NCI-H146 treated with DMSO at 0.1 percent for 48 hours (cell line): ENCODE data around the gene CYBA.
A peak's percentile ranks its signal among the peaks of the same experiment; 100 is the strongest.

Experiments used
- DNase-seq: peaks from one replicate; lab custom pipeline; 2025; ENCODE audit not compliant: unreplicated experiment; lab: John Stamatoyannopoulos, UW

Gene CYBA

DNA sequence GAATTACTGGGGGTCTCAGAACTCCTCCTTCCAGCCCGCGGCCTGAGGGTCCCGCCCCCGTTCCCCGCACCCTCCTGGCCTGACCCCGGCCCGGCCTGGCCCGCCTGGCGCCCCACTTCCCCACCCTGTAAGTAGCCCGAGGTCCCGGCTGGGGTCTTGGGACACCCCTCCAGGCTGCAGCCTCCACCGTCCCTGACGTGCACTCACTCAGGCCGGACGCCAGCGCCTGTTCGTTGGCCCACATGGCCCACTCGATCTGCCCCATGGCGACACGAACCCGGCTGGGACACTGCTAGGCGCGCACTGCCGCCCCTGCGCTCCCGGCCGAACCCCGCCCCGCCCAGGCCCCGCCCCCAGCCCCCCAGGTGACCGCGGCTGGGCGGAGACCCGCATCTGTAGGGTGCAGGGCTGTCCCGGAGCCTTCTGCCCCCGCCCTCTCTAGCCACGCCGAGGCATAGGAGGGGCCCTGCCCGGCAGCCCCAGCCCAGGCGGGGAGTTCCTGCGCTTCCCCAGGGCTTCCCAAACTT lies at the start of gene CYBA:
Gene CYBA, minus strand, starts transcription at position 305 of the 527 bp plus-strand sequence. Its CDS starts 40 bp downstream, at position 265.
- DNase-seq: no peak

DNA sequence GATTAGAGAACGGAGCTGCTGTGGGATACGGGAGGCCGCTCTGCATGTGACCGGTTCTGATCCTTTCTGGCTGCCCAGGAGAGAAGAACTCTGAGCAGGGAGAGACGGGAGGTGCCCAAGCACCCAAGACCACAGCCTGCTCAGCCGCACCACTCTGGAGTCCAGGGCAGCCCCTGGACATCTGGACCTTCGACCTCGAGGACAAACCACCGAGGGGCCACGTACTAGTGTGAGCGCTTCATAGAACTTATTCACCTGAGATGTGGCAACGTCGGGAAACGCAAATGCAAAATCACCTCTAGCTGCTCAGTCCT lies 49.4 kb upstream of the CYBA start:
- DNase-seq: no peak

DNA sequence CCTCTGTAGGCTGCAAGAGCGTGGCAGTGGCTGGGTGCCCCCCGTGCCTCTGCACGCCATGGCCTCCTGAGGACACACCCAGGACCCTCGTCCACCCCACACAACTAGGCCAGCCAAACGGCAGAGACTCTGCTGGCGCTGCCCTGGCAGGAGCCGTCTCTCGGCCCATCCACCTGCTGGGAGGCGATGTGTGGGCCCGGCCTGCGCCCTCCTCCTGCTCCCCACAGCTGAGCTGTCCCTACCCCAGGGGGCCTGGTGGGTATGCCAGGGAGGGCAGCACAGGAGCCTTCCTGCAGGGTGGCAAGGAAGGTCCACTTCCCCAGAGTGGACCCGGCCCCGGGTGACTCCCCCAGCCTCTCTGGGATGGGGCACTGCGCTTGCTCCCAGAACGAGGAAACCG lies 48.3 kb upstream of the CYBA start:
- DNase-seq: no peak

DNA sequence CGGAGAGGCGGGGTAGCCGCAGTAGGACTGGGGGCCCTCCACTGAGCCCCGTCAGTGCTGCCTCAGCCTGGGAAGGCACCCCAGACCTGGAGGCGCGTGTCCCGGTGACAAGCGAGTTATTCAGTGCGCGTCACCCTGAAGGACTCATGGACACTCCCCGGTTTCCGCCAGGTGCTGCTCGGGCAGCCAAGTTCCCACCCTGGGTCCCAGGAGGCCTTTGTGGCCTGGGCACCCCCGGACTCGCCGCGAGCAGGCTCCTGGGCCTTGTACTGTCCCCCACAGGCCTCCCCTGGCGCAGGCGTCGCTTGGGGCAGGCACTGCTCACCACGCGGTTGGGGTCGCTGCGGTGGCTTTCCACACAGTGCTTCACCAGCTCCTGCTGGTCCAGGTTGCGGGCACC lies 47.8 kb upstream of the CYBA start:
- no peak for DNase-seq

DNA sequence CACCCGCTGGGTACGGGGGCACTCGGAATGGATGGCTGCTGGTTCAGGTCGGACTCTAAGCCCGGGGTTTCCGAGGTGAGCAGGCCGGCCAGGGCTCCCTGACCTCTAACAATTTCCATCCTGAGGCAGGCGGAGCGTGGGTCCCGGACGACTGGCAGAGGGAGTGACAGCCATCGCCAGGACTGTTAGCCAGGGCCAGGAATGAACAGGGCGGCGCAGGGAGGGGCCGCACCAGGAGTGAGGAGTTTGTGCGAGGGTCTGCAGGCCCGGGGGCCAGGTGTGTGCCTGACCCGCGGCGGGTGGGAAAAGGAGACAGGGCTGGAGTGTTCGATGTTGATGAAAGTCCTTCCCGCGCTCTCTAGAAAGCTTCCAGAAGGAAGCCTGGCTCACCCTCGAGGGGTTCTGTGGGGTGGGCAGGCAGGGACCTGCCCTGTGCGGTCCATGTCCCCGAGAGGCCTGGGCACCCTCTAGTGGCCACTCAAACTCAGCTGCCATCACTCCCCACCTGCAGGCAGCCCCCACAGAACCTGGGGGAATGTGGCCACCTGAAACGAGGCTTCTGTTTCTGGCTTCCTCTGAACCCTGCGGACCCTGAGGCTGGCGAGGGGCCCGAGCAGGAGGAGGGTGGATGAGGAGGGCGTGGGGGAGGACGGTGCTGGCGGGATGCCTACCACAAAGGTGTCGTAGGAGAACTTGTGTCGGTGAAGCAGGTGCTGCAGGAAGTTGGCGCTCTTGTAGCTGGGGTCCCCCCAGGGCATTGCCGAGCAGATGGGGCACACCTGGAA lies 47.2 kb upstream of the CYBA start:
- DNase-seq: no peak

DNA sequence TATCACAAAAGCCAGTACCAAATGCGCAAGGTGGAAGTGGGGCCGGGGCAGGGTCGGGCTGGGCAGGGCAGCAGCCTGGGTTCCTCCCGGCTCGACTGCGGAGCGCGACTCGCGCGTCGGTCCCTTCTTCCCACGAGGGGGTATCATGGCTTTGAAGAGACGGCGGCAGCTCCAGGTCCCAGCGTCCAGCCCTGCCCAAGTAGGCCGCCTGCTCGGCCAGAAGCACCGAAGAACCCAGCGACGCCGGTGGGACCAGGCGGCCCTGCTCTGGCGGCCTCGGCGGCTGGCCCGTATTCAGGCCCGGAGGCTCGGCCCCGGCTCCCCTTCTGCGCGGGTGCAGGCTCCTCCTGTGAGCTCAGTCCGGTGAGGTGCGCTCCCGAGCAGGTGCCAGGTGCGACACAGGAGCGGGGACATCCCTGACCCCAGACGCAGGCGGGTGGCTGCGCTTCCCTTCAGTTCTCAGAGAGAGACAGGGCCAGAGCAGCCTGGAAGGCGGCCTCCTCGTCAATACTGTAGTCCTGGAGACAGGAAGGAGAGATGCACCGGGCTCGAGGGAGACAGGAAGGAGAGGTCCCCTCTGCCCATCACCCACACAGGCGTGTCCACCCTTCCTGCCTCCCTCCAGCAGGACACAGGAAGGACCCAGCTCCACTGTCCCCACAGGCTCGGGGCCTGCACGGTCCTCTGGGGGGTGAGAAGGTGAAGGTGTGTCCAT lies 46.4 kb upstream of the CYBA start:
- DNase-seq: no peak

DNA sequence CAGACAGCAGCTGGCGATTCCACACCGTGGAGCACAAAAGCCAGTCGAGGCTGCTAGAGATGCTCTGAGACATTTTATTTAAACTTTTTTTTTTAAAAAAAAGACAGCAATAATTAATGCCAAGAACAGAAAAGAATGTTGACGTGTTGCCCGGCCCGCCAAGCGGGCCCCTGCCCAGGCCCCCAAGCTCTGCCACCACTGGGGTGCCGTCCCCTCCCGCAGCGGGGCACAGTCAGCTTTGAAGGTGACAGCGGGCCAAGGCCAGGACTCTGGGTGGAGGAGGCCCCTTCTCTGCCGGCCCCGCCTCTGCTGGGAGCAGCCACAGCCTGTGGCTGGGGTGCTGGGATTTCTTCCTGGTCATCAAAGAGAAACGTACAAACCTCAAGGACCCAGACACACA lies 45.6 kb upstream of the CYBA start:
- DNase-seq: no peak

DNA sequence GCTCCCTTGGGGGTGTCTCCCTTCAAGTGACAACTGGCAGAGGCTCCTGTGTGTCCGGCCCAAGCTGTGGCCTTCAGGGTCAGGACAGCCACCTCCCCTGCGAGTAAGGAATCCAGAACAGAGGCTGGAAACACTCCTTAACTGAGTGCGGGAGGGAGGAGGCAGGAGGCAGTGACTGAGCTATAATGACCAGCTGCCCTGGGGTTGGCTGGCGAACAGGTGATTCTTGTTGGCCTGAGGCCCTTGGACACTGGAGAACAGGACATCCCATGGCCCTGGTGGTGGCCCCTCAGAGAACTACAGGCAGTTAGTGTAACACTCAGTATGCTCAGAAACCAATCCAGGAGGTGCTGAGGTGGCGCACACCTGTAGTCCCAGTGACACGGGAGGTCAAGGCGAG lies 44.9 kb upstream of the CYBA start:
- no peak for DNase-seq

DNA sequence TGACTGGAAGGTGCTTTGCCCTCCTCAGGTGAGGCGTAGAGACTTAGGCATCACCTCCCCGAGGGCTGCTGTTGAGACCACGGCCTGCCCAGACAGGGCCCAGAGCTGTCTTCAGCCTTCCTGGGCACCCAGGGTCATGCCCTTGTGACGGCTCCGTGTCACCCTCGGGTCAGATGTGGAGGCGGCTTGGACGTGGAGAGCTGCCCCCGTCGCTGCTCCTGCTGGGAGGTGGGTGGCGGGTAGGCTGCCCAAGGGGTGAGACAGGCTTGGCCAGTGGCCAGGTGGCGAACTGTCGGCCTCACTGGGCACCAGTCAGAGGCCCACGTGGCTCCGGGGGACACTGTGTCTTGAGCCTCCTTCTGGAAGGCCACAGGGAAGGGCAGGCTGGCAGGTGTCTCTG lies 44.4 kb upstream of the CYBA start:
- no peak for DNase-seq

DNA sequence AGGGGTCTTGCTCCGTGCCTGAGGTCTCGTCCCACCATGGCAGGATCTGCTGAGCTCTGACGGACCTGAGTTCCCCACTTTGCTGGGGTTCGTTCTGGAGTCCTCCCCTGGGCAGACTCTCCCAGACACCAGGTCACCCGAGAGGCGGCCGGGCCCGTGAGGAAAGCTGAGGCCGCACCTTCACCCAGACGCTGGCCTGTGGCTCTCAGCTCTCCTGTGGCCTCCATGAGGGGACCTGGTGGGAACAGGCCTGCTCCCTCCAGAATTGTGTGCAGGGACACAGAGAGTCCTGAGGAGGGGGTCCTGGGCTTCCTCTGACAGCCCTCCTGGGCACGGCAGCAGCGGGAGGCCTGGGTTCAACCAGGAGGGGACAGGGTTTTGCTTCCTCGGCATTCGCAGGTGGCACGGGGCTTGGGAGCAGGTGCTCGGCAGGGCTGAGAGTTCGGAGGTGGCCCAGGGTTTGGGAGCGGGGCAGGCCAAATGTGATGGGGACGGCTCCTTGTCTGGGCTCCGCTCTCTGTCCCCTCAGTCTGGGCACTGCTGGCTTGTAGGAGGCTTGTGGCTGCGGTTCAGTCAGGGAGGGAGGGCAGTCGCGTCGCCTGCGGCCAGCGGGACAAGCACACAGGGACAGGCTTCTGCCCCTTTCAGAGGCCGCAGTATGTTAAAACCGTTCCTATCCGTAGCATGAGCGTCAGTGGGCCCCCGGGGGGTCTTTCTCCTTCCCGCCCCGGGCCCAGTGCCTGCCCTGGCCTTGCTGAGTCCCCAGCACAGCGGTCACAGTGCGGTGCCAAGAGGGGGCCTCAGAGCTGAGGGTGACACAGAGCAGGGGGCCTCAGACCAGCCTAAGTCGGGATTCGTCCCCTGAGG lies 43.6 kb upstream of the CYBA start:
- DNase-seq: no peak

DNA sequence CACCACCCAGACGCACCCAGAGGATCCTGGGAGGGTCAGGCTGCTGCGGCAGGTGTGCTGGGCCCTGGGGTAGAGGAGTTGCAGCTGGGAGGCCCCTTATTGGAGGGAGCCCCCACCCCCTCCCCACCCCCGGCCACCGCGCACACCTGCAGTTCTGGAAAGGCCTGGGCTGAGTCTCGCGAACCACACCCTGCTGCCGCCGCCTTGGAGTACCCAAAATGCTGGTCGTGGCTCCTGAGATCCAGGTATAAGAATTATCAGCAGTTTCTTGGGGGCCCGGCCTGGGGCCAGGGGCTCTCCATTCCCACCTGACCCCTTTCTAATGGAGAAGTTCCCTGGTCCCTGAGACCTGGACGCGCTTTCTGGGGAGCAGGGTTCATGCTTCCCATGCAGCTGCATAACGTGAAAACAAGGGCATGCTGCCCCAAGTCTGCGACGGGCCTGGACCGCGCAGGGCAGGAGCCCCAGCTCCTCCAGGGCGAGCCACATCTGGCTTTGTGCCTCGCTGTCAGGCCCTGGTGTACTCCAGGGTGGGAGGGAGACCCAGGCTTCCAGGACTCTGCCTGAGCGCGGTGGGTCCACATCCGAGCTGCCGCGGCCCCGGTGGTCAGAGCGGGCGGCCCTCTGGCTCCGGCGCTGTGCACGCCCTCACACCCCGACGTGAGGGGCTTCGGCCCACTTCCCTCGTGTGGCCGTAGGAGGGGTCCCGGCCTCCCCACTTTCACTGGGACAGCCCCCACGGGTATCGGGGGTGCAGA lies 42.7 kb upstream of the CYBA start:
- DNase-seq: no peak

DNA sequence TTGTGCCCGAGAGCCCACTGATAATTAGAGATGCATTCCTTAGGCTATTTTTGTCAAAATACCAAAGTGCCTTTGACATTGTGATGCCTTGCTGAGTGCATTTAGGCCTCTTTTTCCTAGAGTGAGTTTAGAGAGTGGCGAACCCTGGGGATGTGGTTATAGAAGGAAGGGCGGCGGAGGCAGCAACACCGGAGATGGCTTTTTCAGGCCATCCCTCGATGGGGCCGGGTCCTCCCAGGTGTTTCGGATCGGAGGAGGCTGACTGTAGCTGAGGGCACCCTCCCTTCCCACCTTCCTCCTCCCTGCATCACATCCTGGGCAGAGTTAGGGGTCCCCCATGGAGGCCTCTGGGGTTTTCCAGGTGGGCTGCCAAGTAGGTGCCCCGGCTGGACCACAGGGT lies 42.0 kb upstream of the CYBA start:
- no peak for DNase-seq

DNA sequence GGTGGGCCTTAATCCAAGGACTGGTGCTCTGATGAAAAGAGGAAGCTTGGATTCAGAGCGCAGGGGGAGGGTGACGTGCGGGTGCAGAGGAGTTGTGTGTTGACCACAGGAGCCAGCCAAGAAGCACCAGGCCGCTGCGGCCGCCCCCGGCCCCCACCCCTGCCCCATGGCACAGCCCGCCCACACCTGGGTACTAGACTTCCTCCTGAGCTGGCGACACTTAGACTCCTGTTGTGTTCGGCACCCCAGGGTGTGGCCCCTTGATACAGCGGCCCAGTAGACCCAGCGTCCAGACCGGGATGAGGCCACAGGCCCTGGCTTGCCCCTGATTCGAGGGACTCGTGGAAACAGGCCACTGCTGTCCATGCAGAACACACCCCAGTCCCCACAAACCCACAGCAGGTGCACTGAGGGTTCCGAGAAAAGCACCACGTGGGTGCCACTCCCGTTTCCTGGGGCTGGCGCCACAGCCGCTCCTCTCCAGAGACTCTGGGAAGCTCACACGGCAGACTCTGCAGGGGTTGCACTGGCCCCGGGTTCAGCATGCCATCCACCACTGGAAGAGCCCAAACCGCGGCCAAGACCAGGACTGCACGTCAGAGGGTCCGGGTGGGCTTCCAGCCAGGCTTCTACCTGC lies 41.2 kb upstream of the CYBA start:
- no peak for DNase-seq

DNA sequence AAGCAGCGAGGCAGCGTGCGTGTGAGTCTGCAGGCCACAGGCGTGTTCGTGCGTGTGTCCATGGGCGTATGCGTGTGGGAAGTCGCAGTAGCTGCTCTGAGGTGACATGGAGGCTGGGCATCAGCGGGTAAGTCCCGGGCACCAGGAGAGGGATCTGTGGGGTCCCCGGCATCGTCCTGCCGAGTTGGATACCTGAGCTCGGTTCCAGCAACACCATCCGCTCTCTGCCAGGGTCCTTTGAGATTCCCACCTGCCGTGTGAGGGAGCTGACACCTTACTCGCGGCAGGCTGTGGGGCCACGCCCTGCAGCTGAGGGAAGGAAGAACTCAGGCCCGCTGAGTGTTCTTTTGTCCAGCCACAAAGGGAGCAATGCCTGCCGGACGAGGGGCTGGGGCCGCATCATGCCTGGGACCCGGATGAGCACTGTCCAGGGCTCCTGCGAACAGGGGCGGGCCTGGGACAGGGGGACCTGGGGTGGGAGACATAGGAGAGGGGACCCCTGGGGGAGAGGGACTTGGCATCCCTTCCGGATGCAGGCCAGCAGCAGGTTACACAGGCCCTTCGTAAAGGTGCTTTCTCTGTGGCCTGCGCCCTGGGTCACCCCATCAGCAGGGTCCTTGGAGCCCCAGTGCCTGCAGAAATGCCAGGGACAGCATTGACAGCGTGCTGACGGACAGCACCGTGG lies 40.4 kb upstream of the CYBA start:
- no peak for DNase-seq

DNA sequence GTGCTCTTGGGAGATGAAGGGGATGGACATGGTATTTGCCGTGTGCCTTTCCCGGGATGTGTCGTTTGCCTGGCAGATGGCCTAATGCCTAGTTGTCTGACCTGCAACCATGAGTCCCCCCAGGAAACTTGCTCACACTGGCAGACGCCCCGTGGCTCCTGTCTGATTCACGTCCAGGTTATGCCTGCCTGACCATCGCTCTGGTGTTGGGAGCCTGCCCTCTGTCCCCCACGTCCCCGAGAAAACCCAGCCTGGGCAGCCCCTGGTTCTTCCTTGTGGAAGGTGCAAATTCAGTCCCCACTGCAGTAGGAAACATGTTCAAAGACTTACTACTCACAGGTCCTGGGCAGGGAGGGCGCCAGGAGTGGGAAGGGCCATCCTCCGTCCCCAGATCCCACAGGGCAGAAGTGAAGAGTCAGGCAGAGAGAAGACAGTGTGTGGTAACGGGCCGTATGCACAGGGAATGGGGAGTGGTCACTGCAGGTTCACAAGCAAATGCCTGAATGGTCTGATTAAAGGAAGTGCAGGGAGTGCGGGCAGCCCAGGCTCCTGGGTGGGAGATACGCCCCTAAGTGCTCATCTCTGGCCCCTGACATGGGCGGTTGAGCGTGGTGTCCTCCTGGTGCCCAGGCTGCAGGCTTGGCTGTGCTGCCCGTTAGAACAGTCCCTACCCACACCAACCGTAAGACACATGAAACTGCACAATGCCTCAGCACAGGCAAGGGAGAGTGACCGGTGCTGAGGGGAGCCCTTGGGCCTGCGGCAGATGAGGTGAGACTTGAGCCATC lies 39.7 kb upstream of the CYBA start:
- DNase-seq: no peak

DNA sequence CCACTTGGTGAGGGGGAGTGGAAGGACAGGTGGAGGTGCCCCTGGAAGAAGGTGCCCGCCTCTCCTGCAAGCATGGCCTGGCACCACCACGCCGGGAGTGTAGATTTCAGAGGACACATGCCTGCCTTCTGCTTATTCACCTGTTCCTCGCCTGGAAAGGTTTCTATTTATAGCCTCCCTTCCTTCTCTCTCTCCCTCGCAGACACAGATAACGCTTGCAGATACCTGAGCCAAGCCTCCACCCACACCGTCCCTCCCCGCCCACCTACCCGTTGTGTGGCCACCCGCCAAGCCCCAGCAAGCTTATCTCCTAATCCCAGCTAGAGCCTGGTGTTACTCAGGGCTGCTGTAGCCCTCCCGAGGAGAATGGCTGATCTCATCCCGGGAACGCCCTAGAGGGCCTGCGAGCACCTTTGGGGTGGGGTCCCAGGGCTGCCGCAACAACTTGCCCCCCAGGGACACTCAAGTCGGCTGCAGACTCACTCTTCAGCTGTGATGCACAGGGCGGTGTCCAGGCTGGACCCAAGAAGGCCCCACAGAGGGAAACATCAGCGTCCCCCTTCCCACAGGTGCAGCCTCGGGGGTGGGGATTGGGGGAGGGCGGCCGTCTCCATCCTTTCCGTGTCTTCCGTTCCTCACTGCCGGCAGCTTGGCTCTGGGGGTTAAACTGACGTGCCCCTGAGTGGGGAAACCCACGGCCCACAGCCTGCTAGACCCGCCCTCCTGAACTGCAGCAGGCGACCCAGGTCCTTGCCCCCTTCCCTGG lies 37.3 kb upstream of the CYBA start:
- peak; percentile 69 for DNase-seq

DNA sequence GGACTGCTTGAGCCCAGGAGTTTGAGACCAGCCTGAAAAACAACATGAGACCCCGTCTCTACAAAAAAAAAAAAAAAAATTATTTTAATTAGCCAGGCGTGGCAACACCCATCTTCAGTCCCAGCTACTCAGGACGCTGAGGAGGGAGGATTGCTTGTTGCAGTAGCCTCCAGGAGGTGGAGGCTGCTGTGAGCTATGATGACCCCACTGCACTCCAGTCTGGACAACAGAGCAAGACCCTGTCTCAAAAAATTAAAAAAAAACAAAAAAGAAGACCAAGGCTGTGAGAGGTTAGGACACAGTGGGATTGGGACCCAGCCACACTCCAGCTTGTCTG lies 36.8 kb upstream of the CYBA start:
- DNase-seq: no peak

DNA sequence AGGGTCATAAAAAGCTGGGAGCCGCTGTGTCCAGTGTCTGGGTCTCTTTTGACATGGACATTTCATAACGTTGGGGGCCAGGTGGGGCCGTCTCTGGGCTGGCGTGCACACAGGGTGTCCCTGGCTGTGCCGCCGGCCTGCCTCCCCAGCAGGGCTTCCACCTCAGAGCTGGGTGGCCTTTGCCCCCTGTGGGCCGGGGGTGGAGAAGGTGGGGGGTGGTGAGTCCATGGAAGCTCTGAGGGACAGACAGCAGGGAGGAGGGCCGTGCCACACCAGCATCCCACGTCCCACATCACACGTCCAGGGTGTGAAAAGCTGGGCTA lies 36.4 kb upstream of the CYBA start:
- no peak for DNase-seq
